HCT116 (cell line): ENCODE data around the gene PLEKHO1.

Experiments
- CTCF ChIP-seq, 3 experiments: fragments of 200-600 bp in 1 of 3; sonication (generic) in 1 of 3; IDR thresholded peaks in 2 of 3; conservative IDR thresholded peaks in 1 of 3; 2 replicates each; pipeline ENCODE4 v1.5.1; 2012 to 2017; ENCODE audit warnings: low read depth in 2 of 3, low read length in 2 of 3, antibody characterized with exemption in 1 of 3, borderline replicate concordance in 1 of 3, control low read depth in 1 of 3, mild to moderate bottlenecking in 1 of 3, mixed read lengths in 1 of 3, mixed run types in 1 of 3, moderate library complexity in 1 of 3; ENCODE audit not compliant: insufficient read depth in 1 of 3
- FOSL1 ChIP-seq: IDR thresholded peaks from 2 replicates; pipeline ENCODE4 v1.6.1; 2012; ENCODE audit warnings: low read depth
- JUND ChIP-seq: IDR thresholded peaks from 2 replicates; pipeline ENCODE4 v1.6.1; 2012

GRCh38 chr1:150106341-150106740, 43.4 kb upstream of the PLEKHO1 start:
- TF ChIP-seq FOSL1 = no peak
- TF ChIP-seq CTCF (IDR thresholded peaks at IDR 0.05 in 2 of 3, conservative IDR thresholded peaks at IDR 0.05 in 1 of 3; ENCODE audit: borderline replicate concordance in 1 of 3, insufficient read depth in 1 of 3, low read depth in 2 of 3, low read length in 2 of 3) = no peak
- TF ChIP-seq JUND = no peak
